Activated CD4-positive, alpha-beta T cell treated with anti-CD3 and anti-CD28 coated beads, Interleukin-2, amount 50 U/mL, for 48 hours (primary cell): ENCODE results near the gene PSMG1.

Source experiments
- DNase-seq, 2 experiments: peaks; one replicate each; pipeline ENCODE4 v3.0.0-alpha.2; 2020

The PSMG1 gene

GRCh38 chr21:39153842-39154241 is 29.4 kb downstream of the PSMG1 start:
- DNase-seq, result no peak

GRCh38 chr21:39153373-39153772 is 29.9 kb downstream of the PSMG1 start:
- no peak for DNase-seq

GRCh38 chr21:39152271-39152670 is 31.0 kb downstream of the PSMG1 start:
- DNase-seq, result no peak

GRCh38 chr21:39150877-39151276 is 32.4 kb downstream of the PSMG1 start:
- DNase-seq, result no peak

GRCh38 chr21:39150316-39150715 is 32.9 kb downstream of the PSMG1 start:
- no peak for DNase-seq

- no peak for DNase-seq
Measured at GRCh38 chr21:39149882-39150281, 33.4 kb downstream of the PSMG1 start.

GRCh38 chr21:39148975-39149374 is 34.3 kb downstream of the PSMG1 start:
- no peak for DNase-seq

- no peak for DNase-seq
Measured at GRCh38 chr21:39144191-39144590, 39.1 kb downstream of the PSMG1 start.

GRCh38 chr21:39142972-39143371 is 40.3 kb downstream of the PSMG1 start:
- DNase-seq, result no peak

GRCh38 chr21:39141502-39141901 is 41.7 kb downstream of the PSMG1 start:
- DNase-seq, result no peak

GRCh38 chr21:39137248-39138178 is 45.7 kb downstream of the PSMG1 start:
- peak in 1 of 2 experiments; percentile 6 for DNase-seq

- no peak for DNase-seq
Measured at GRCh38 chr21:39136711-39137110, 46.5 kb downstream of the PSMG1 start.

GRCh38 chr21:39136138-39136537 is 47.1 kb downstream of the PSMG1 start:
- peak; percentile 13 to 28 for DNase-seq

- no peak for DNase-seq
Measured at GRCh38 chr21:39134288-39134810, 48.9 kb downstream of the PSMG1 start.

GRCh38 chr21:39132248-39132647 is 51.0 kb downstream of the PSMG1 start:
- DNase-seq, result no peak

GRCh38 chr21:39131791-39132190 is 51.5 kb downstream of the PSMG1 start:
- DNase-seq, result no peak

- DNase-seq, result no peak
Measured at GRCh38 chr21:39127506-39127905, 55.7 kb downstream of the PSMG1 start.

GRCh38 chr21:39126486-39126806 is 56.8 kb downstream of the PSMG1 start:
- DNase-seq, result no peak

- DNase-seq, result peak in 1 of 2 experiments; percentile 7
Measured at GRCh38 chr21:39125752-39126485, 57.3 kb downstream of the PSMG1 start.
